ENCODE results near the gene ERLIN1.

The ERLIN1 gene

DNA sequence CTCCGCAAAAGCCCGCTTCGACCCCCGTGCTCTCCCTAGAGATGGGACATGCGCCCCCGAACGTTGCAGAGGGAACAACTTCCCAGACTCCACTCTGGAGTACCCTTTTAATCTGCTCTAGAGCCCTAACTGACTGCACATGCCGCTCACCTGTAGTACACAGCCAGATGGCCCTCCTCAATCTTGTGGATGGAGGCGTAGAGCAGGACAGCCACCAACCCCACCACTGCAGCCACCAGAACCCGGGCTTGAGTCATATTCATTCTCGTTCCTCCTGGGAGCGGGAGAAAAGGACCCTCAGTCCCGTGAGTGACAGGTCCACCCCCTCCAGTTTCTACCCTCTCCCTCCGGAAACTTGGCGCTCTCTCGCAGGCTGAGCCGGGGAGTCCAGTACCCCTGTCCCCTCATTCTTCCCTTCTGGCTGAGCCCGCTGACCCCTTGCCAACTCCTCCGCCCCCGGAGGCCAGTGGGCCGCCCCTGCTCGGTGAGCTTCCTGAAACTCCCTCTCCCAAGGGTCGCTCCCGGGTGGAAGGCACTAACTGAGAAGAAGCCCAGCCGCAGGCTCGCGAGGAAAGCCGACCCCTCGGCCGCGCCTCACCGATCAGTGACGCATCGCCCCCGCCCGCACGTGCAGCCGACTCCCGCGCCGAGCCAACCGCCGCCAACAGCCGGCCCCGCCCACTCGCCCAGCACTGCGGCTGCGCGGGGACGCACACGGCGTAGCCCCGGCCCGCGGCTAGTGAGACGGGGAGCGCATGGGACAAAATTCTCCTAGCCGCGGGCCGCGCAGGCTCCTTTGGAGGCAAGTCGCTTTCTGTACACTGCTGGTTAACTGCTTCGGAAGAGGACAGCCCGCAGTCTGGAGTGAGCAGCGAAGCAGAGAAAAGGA, at the start of gene ERLIN1:
TSS of gene ERLIN1 (minus strand) at position 666 of the 889 bp plus-strand sequence. CDS start at position 263, 403 bp downstream.
- DNase-seq = no peak

DNA sequence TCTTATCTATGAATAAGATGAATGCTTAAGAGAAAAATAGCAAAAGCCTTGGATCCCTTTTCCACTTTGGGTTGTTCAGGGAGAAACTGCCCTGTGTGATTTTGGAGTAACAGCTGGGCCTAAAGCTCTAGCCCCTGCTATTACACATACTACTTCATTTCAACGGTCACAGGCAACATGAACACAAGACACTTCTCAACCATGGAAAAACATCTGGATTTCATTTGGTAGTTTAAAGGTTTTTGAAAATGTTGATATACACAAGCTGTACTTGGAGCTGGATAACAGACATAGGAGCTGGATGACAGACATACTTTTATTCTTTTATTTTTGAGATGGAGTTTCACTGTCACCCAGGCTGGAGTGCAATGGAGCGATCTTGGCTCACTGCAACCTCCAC, 46.3 kb upstream of the ERLIN1 start:
- DNase-seq = no peak

DNA sequence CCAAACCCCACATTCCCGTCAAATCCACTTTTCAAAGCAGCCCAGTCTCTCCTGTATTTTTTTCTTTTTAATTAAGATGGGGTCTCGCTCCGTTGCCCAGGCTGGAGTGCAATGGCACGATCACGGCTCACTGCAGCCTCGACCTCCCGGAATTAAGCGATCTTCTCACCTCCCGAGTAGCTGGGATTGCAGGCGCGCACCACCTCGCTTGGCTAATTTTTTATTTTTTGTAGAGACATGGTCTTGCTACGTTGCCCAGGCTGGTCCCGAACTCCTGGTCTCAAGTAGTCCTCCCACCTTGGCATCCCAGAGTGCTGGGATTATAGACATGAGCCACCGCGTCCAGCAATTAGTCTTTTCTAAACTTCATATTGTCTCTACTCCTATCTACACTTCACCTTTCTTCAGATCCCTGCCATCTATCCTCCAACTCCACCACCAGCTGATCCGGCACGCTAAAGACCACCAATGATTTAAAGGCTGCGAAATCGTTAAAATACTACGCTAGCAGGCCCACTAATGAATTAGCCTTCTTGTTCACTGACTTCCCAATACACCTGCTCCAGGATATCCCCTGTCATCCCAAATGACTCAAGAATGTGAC, 44.1 kb upstream of the ERLIN1 start:
- DNase-seq = no peak

DNA sequence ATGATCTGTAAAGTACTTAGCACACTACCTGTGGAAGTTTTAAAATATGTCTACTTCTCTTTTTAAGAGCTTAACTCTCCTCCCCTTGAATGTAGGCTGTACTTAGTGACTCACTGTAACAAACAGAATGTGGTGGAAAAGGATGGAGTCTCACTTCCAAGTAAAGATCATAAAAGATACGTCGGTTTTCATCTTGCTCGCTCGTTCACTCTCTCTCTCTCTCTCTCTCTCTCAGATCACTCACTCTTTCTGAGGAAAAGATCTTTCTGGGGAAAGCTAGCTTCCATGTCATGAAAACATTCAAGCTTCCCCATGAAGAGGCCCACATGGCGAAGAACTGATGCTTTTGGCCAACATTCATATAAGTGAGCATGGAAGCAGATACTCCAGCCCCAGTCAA, 38.0 kb upstream of the ERLIN1 start:
- no peak for DNase-seq

DNA sequence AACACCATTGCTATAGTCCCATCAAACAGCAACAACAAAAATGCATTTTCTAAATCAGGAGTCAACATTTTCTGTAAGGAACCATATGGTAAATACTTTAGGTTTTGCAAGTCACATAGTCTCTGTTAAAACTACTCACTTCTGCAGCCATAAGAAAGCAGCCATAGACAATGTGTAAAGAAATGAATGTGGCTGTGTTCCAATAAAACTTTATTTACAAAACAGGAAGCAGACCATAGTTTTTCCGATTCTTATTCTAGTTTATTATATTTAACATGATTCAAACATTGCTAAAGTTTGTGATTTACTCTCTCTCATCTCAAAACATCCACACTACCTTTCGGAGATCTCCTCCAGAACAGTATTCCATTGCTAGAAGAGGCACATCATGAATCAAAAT, 36.7 kb upstream of the ERLIN1 start:
- DNase-seq = no peak

DNA sequence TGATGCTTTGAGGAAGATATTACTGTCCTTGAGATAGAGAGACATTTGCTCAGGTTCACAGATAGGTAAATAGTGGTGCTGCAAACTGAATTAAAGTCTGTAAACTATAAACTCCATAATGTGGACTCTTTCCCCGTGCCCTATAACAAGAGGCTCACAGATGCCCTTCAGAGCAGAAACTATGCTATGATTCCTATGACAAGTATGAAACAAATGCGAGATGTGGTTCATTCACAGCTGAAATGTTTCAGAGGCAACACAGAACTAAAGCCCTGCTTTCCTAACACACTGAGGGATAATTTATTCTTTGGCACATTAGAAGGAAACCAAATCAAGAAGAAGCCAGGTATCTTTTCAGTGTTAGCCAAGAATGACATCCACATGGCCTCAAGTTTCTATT, 30.2 kb upstream of the ERLIN1 start:
- DNase-seq = no peak

DNA sequence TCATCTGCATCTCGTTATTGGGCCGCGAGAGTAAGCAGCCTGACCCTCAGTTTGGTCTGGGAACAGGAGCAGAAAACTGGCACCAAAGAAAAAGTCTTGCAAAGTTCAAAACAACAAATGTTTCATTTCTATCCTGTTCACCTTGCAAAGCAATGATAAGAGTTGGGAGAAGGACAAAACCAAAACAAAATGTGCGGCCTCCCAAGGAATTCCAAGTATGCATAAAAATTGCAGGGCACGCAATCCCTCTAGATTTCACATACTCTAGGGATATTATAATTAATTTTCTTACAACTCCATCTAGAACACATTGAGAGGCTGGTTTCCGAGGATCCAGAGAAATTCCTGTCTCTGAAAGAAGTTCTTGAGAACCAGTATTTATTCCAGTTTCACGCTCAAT, 23.5 kb upstream of the ERLIN1 start:
- DNase-seq = no peak

DNA sequence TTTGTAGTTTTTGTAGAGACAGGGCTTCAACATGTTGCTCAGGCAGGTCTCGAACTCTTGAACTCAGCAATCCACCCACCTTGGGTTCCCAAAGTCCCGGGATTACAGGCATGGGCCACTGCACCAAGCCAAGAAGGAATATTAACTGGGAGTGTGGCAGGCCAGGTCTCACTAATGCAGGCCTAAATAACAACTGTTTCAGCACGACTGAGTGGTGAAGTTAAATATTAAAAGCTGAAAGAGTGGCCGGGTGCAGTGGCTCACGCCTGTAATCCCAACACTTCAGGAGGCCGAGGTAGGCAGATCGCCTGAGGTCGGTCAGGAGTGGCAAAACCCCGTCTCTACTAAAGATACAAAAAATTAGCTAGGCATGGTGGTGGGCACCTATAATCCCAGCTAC, 22.4 kb upstream of the ERLIN1 start:
- DNase-seq = no peak

DNA sequence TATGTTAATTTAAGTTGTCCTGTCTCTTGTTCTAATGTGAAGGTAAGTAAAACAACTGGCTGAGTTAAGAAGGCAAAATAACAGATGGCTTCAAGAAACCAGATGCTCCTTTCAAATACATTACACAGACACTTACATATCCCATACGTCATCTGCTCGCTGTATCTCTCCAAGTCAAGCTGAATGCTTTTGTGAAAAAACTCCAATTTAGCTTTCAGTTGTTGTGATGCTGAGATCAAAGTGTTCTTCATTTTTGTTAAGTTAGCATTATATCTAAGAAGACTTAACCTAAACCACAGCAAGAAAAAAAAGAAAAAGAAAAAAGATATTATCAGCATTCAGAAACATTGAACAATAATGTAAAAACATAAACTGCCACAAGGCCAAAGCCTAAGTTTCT, 18.5 kb upstream of the ERLIN1 start:
- no peak for DNase-seq

DNA sequence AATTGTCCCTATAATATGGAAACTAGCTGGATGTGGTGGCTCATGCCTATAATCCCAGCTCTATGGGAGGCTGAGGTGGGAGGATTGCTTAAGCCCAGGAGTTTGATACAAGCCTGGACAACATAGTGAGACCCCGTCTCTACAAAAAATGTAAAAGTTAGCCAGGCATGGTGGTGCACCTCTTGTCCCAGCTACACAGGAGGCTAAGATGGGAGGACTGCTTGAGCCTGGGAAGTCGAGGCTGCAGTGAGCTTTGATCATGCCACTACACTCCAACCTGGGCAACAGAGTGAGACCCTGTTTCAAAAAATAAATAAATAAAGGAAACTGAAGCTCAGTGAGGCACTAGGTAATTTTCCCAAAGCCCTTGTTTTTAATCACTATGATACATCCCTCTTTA, 15.7 kb upstream of the ERLIN1 start:
- DNase-seq = no peak

DNA sequence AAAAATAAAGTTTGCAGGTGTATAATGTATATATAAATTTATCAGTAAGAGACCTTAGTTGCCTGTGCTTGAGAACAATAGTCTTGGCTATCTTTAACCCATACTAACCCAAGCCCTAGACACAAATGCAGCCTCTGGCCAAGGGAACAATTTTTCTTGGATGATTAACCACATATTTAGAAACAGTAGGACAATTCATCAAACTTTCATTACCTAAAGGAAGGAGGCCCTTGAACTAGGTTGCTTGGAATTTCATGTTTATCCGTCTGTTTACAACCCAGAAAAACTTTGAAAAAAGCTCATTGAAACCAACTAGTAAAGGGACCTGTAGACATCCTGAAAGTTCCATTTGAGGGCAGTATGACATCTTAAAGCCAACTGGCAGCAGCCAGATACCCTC, 8.9 kb upstream of the ERLIN1 start:
- DNase-seq = no peak

DNA sequence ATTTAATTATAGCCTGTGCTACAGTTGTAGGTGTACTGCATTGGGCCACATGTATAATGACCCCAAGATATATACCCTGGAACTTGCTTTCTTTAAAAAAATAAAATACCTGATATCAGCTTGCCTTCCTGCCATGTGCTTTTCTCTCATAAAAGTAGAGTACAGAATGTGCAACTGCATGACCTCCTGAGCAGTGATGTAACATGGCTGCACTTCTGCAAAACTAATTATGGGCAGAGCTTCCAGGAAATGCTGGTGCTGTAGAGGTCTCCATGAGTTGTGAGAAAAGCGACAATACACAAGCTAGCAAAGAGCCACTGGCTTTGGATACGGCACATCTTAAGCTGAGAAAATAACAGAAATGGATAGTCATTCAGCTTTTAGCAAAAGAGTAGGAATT, 6.5 kb upstream of the ERLIN1 start:
- DNase-seq = no peak

DNA sequence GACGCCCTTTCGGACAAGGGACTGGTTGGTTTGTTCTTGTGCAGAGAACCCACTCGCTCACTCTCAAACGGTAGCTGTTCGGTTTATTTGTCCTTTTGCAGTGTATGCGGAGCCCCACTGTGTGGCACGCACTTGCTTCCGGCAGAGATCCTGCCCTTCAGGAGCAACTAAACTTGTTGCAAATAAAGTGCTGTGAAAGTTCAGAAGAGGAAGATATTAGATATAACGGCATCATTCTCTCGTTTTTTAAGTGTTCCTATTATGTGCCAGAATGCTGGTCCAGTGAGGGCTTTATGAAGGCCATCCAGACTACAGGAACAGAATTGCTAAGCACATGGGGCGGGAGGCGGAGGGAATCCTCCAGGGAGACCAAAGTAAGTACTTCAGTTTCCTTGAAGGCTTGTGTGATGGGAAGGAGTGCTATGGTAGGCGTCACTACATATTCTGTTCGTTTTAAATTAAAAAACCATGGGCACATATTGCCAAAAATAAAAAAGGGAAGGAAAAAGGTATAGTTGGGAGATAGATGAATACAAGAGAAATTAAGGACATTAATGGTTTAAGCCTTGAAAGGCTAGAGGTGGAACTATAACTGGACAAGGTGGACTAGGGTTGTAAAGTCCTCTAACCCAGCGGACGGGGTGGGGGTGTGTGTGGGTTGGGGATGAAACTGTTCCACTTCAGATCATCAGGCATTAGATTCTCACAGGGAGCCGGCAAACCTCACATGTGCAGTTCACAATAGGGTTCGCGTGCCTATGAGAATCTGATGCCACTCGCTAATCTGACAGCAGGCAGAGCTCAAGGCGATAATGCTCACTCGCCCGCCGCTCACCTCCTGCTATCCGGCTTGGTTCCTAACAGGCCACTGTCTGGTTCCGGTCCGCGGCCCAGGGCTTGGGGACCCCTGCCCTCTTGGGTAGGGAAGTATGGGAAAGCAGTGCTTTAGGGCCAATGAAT, 704 bp upstream of the ERLIN1 start:
- no peak for DNase-seq

DNA sequence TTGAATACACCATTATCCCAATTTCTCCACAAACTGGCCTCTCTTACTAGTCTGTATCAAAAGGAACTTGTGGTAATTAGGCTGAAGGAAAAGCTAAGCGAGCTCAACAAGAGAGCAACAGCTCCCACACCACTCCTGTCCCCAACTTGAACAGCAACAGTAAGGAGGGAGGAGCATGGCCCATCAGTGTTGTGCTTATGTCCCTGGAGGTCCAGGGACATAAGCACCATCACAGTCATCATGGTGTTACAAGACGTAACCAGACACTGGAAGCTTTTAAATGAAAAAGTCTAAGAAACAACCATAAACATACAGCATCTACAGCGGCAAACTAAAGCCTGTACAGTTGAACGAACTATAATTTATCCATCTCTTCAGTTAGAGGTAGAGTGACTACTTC, 989 bp downstream of the ERLIN1 start:
- DNase-seq = no peak

DNA sequence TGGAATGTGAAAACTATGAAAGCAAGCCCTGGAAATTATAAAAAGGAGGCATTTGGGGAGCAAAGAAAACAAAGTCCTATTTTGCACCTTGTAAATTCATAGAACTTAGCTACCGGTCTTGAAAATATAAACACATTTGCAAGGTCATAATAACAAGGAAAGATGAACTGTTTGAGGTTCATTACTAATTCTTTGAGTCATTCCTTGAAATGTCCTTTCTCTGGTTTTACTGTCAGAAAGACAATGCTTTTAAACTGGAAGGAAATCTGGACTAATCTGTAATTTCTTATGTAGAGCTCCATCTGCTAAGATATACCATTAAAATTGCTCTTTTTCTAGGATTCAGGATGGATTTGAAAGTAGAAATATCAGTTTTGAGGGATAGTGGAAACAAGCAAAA, 1.4 kb downstream of the ERLIN1 start:
- DNase-seq = no peak

DNA sequence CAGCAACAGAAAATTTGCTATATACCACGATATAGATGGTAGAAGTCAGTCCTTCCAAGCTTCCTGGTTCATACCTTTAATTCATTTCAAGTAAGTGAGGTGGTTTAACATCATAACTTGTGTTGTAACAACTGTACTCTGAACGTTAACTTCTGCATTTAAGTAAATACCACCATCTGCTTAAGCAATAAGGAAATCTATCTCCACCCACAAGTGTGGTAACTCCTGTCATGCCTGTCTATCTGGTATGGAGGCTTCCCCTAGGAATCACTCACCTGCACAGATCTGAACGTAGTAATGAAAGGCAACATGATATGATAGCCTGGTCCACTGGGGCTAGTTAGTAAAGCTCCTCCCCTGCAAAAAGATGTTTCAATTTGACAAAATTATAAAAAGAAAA, 2.3 kb downstream of the ERLIN1 start:
- DNase-seq = no peak

DNA sequence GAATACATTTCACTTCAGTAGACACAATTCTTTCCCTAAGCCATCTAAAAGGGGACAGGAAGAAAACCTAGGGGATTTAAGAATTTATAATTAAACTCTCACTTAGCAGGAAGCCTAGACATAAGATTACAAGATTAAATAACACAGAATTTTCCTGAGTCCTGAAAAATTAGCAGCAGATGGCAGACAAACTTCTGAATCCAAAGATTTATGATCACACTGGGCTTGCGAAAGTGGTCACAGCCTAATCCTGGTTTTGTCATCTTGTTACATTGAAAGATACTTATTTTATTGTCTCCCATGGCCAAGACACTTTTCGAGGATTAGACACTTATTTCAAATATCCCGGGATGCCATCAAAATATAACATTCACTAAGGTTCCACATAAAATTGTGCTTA, 2.9 kb downstream of the ERLIN1 start:
- DNase-seq = no peak

DNA sequence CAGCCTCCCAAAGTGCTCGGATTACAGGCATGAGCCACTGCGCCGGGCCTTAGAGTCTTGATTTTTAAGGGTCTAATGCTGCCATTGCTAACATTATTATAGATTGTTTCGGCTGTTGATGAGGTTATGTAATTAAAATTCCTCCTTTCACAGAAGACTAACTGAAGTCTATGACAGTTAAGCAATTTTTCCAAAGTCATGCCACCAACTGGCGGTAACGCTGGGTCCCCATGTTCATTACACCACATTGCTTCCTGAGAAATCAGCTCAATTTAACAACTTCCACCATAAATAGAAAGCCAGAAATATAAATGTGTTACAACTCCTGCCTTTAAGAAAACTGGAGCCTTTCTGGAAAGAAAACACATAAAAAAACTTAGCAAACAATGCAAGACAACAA, 3.5 kb downstream of the ERLIN1 start:
- no peak for DNase-seq

DNA sequence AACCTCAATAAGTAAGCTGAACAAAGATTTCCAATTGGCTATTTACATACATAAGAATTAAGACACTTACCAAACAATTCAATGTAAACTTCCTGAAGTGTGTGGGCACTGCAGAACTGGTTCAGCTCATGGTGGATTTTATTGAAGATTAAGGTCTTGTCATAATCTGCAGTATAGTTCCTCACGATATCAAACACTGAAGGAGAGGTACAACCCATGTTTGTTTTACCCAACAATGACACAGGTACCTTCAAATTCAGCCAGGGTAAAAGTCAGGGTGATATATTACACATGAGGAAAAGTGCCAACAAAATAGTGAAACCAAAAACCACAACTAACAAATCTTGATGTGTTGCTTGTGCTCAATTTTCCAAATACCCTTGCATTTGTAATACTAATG, 10.0 kb downstream of the ERLIN1 start:
- DNase-seq = no peak

DNA sequence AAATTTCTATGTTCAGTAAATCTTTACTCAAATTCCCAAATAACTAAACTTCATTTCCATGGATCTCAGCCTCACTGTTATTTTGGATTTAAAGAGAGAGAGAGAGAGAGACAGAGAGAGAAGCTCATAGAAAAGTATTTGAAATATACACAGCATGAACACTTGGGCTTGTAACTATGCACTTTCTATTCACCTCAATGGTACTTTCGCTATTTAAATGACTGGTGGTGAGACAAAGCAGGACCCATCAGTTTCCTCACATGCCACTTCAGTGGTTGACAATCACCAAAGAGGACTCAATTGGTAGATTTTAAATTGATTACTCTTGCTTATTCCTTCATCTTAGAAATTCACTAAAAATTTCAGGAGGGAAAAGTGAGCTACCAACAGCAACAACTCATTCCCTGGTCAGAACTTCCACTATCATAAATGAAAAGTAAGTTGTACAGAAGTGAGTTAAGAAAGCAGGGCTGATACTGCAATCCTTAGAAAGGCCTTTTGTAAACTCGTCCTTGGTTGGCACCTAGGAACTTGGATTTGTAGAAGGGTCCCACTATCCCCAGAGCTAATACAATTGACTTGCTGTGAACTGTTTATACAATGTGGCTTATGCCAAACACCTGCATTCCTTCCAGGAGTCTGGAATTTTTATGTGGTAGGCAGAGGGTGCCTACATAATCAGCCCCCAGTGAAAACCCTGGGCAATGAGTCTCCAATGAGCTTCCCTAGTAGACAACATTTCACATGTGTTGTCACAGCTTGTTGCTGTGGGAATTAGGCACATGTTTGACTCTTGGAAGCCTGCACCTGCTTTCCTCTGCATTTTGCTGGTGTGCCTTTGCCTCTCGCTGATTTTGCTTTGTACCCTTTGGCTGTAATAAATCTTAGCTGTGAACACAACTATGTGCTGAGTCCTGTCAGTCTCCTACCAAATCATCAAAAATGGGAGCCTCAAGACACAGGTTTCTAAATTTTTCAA, 10.8 kb downstream of the ERLIN1 start:
- no peak for DNase-seq

DNA sequence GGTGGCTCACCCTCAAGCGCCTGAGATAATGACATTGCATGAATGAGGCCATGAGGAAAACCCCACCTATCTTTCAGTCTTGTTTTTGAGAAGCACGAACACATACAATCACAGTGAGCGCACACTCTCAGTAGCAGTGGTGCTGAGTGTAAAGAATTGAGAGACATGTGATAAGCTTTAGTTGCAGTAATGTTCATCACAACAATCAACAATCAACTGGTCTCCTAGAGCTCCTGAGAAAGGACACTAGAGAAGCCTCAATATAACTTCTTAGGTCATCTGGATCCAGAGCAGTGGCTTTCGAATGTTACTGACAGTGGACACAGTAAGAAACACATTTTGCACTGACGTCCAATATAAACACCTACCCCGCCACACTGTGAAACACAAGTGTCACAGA, 12.8 kb downstream of the ERLIN1 start:
- DNase-seq = no peak

DNA sequence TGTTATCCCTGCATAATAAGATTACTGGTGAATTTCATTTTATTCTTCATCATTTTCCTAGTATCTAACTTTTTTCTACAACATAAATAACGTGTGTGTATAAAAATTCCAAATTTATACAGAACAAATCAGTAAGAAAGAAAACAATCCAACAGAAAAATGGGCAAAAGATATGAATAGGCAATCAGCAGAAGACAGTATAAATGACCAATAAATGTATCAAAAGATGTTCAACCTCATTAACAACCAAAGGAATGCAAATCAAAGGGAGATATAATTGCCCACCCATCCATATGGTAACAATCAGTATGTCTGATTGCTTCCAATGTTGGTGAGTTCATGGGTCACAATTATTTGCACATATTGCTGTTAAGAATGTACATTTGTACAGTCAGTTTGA, 13.5 kb downstream of the ERLIN1 start:
- DNase-seq = no peak

DNA sequence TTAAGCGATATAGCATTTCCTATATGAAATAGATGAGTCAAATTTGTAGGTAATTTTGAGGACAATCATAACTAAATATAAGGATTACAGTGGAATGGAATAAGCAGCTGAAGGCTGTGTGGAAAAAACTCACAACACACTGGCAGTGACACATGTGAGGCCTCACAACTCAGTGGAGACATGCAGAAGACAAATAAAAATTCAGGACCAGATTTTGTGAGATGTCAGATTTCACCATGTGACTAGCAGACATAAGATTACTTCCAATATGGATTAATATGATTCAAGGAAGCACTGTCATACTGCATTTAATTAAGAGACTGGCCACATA, 17.6 kb downstream of the ERLIN1 start:
- no peak for DNase-seq
